Amniotic stem cell (primary cell): ENCODE measurements around the gene GBP1.

ENCODE experiments used
- DNase-seq: peaks from one replicate; lab custom pipeline; 2025; lab: John Stamatoyannopoulos, UW

GBP1 gene

GRCh38 chr1:89005286-89006151 is 59.5 kb downstream of the GBP1 start:
- no peak for DNase-seq
